Measurements from ENCODE around the gene E4F1. TPM values are rescaled to one million over a fixed set of nuclear protein-coding genes. Genes with fewer than 3 reads are reported as not detected.
"Not testable (repeated sequence)": the region's sequence is repeated elsewhere in the genome, so short reads cannot be mapped to it uniquely, and the experiment has no call there.

The E4F1 gene
- total and polyA plus RNA-seq, 7 donors, result 11.1 to 22.9 (median 16.8) TPM

DNA sequence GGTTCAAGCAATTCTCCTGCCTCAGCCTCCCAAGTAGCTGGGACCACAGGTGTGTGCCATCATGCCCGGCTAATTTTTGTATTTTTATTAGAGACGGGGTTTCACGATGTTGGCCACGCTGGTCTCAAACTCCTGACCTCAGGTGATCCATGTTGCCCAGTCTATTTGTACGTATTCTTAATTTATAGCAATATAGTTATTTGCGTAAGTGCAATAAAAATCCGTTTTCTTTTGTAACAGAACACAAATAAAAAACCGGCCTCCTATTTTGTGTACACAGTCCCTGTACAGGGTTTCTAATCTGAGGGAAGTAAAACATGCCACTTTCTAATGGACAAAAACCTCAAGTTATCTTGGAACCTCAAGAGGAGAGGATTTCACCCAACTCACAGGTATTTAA lies 36.9 kb downstream of the E4F1 start:
- DNase-seq (no peak), ATAC-seq (no peak)
- intact Hi-C loops (cut with DNase I), result no loop called here
- Histone ChIP-seq H3K9me3 (no peaks in the 10 kb centered on the region), H3K27ac (no peak overlapping the region), H3K36me3 (ENCODE audit: insufficient read depth in 1 of 2, low read depth in 1 of 2) (peaks cover 17 to 96% of the 10 kb centered on the region in 2 donors), H3K4me3 (no peak overlapping the region), H3K4me1 (peaks cover 4% of the 10 kb centered on the region), H3K27me3 (ENCODE audit: insufficient read depth in 3 of 3, low read length in 2 of 3) (no peaks in the 10 kb centered on the region)
- TF ChIP-seq, protein P1, sequence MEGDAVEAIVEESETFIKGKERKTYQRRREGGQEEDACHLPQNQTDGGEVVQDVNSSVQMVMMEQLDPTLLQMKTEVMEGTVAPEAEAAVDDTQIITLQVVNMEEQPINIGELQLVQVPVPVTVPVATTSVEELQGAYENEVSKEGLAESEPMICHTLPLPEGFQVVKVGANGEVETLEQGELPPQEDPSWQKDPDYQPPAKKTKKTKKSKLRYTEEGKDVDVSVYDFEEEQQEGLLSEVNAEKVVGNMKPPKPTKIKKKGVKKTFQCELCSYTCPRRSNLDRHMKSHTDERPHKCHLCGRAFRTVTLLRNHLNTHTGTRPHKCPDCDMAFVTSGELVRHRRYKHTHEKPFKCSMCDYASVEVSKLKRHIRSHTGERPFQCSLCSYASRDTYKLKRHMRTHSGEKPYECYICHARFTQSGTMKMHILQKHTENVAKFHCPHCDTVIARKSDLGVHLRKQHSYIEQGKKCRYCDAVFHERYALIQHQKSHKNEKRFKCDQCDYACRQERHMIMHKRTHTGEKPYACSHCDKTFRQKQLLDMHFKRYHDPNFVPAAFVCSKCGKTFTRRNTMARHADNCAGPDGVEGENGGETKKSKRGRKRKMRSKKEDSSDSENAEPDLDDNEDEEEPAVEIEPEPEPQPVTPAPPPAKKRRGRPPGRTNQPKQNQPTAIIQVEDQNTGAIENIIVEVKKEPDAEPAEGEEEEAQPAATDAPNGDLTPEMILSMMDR (IDR thresholded peaks at IDR 0.05), result no peak
- WGBS, 3 donors, result 95 to 97% (median 96%) methylated on average over 8 of the region's 8 CpGs

DNA sequence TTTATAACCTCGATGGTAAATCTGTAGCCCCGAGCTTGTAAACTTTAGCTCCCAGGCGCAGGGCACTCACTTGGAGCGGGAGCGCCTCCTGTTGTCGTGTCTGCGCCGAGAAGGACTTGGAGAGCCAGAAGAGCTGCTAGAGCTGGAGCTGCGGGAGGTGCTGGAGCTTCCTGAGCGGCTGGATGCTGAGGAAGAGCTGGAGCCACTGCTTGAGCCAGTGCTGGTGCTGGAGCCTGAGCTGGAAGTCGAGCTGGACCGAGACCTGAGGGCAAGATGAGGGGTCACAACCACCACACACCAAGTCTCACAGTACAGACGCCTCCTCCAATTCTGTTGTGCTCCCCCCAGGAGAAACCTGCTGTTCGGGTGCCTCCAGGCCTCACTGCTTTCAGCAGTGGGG lies 39.6 kb downstream of the E4F1 start:
- 81 to 84% (median 82%) methylated on average over 14 of the region's 14 CpGs for WGBS, 3 donors
- intact Hi-C loops (cut with DNase I); DNase-seq; H3K27ac ChIP-seq; H3K27me3 ChIP-seq (ENCODE audit: insufficient read depth in 3 of 3, low read length in 2 of 3); H3K9me3 ChIP-seq; H3K4me3 ChIP-seq; ATAC-seq: not testable (repeated sequence)
- H3K36me3 ChIP-seq (ENCODE audit: insufficient read depth in 1 of 2, low read depth in 1 of 2), result peaks cover 13 to 75% of the 10 kb centered on the region in 2 donors
- H3K4me1 ChIP-seq, result peaks cover 18% of the 10 kb centered on the region

DNA sequence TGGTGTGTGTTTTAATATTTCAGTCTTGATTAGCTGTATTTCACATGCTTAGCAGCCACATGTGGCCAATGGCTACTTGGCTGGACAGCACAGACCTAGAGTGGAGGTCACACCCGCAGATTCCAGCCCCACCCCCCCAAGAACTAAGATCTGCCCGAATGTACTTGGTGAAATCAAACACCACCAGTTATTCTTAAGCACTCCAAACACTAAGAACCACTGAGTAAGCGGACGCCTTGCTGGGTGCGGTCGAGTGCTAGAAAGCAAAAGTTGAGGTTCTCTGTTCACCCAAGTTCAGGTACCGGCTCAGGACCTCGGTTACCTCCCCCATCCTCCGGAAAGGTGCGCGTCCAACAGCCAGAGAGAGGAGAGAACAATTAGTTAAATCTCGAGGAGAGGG lies 43.5 kb downstream of the E4F1 start:
- intact Hi-C loops (cut with DNase I), result loop anchor here in 1 of 2 donors (5.0 kb wide), 1 partner anchor 70 kb away; no protein-coding TSS in a partner anchor
- Histone ChIP-seq H3K4me1 (peaks cover 28% of the 10 kb centered on the region), H3K4me3 (peak overlapping the region; percentile 73), H3K27ac (peak overlapping the region; percentile 97), H3K36me3 (ENCODE audit: insufficient read depth in 1 of 2, low read depth in 1 of 2) (peaks cover 9 to 37% of the 10 kb centered on the region in 2 donors)
- H3K27me3 ChIP-seq (ENCODE audit: insufficient read depth in 3 of 3, low read length in 2 of 3); ATAC-seq; DNase-seq; H3K9me3 ChIP-seq: not testable (repeated sequence)
- WGBS, 3 donors, result 3 to 5% (median 4%) methylated on average over 6 to 12 of the region's 12 CpGs

DNA sequence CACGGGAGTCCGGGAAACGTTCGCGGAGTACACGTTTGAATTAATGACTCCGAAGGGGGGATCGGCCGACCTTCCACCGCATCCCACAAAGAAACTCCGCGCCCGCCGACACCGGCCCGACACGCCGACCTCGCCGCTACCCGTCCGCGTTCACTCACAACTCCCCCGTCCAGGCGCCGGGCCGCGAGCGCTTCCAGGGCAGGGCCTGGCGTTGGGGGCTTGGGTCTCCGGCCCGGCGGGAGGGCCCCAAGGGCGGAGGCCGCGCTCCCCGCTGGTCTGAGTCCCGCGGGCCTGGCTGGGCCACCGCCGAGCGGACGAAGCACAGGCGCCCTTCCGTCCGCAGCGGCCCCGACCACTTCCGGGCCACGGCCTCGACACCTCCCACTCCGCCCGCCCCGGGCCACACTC lies 44.1 kb downstream of the E4F1 start:
- not testable (repeated sequence) for DNase-seq; H3K9me3 ChIP-seq; H3K27me3 ChIP-seq (ENCODE audit: insufficient read depth in 3 of 3, low read length in 2 of 3)
- Histone ChIP-seq H3K27ac (peak overlapping the region; percentile 97), H3K36me3 (ENCODE audit: insufficient read depth in 1 of 2, low read depth in 1 of 2) (peaks cover 9 to 30% of the 10 kb centered on the region in 2 donors), H3K4me1 (peaks cover 28% of the 10 kb centered on the region), H3K4me3 (peak overlapping the region; percentile 73)
- intact Hi-C loops (cut with DNase I), result loop anchor here in 1 of 2 donors (5.0 kb wide), 1 partner anchor 70 kb away; no protein-coding TSS in a partner anchor
- peak; percentile 82 to 89 (median 86) for ATAC-seq
- 0 to 1% (median 1%) methylated on average over 30 to 54 of the region's 54 CpGs for WGBS, 3 donors

DNA sequence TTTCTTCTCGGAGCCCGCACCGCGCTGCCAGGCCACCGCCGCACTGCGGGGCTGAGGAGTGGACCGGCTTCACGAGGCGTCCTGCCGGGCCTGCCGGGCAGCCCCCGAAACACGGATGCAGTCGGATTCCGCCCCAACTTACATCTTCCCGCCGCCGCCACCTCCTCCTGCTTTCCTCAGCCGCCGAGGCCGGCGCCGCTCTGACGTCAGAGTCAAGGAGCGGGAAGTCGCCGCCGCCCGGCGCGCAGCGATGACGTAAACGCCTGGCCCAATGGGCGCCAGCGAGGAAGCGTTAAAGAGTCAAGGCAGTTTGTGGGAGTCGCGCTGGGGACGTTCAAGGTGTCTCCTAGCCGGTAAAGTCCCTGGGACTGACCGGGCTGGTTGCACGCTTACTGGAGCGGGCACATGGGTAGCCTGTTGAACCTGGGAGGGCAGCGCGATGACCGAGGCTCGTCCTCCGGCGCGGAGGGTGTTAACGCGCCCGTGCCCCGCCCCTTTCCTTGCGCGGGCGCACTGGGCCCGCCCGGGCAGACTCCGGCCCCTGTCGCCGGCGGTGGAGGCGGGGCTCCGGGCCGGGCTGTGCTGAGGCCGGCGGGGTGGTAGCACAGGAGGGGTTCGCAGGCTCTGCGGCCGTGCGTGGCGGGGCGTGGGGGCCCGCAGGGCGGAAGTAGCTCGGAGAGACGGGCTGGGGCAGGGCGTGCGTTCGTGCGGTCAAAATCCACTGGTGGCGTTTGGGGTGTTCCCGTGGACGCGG lies 44.7 kb downstream of the E4F1 start, which contains the start of gene RNPS1:
Gene RNPS1 (minus strand): TSS at position 214 of the 754 bp plus-strand sequence. CDS start 3,483 bp downstream, outside the sequence.
- H3K9me3 ChIP-seq, result no peaks in the 10 kb centered on the region
- H3K4me3 ChIP-seq, result peak within 1 kb of the TSS; percentile 73
- intact Hi-C loops (cut with DNase I), result loop anchor here in 1 of 2 donors (5.0 kb wide), 1 partner anchor 69 kb away; no protein-coding TSS in a partner anchor
- WGBS, 3 donors, result 0 to 1% (median 1%) methylated on average over 64 to 88 of the region's 88 CpGs
- peaks cover 28% of the 10 kb centered on the region for H3K4me1 ChIP-seq
- peak; percentile 97 to 99 for DNase-seq
- peaks cover 9 to 25% of the 10 kb centered on the region in 2 donors for H3K36me3 ChIP-seq (ENCODE audit: insufficient read depth in 1 of 2, low read depth in 1 of 2)
- peak within 1 kb of the TSS; percentile 97 for H3K27ac ChIP-seq
- TF ChIP-seq, protein P1 (IDR thresholded peaks at IDR 0.05), result no peak
- H3K27me3 ChIP-seq (ENCODE audit: insufficient read depth in 3 of 3, low read length in 2 of 3), result no peaks in the 10 kb centered on the region
- peak; percentile 95 to 97 (median 96) for ATAC-seq

DNA sequence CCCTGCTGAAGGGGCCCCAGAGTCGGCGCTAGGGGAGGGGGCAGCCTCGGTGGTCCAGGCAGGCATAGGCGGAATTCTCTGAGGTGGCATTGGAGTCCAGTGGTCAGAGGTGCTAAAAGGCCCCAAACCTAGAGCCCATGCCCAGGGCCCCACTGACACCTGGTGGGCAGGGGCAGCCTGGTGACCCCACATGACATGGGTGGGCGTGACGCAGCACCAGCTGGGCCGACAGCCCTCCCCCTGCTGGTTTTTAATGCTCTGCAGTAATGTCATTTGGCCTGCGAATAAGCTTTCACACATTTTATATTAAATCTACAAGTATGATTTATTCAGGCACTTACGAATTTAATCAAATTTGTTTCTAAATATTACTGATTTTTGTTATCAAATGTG lies 46.7 kb downstream of the E4F1 start:
- 74 to 88% (median 81%) methylated on average over 9 of the region's 9 CpGs for WGBS, 3 donors
- intact Hi-C loops (cut with DNase I), result no loop called here
- Histone ChIP-seq H3K27ac (no peak overlapping the region), H3K4me3 (no peak overlapping the region), H3K4me1 (peaks cover 25% of the 10 kb centered on the region), H3K36me3 (ENCODE audit: insufficient read depth in 1 of 2, low read depth in 1 of 2) (peaks cover 0 to 7% of the 10 kb centered on the region in 2 donors), H3K27me3 (ENCODE audit: insufficient read depth in 3 of 3, low read length in 2 of 3) (no peaks in the 10 kb centered on the region), H3K9me3 (no peaks in the 10 kb centered on the region)
- ATAC-seq, result no peak
- TF ChIP-seq, protein P1 (IDR thresholded peaks at IDR 0.05), result no peak
- no peak for DNase-seq

Data from psoas muscle (tissue), 8 donors.